Measurements from ENCODE around the gene EDEM1. TPM values are rescaled to one million over a fixed set of nuclear protein-coding genes. Genes with fewer than 3 reads are reported as not detected.

EDEM1 gene
- total RNA-seq, 1 donor from 2014 or later, result 62.7 TPM

DNA sequence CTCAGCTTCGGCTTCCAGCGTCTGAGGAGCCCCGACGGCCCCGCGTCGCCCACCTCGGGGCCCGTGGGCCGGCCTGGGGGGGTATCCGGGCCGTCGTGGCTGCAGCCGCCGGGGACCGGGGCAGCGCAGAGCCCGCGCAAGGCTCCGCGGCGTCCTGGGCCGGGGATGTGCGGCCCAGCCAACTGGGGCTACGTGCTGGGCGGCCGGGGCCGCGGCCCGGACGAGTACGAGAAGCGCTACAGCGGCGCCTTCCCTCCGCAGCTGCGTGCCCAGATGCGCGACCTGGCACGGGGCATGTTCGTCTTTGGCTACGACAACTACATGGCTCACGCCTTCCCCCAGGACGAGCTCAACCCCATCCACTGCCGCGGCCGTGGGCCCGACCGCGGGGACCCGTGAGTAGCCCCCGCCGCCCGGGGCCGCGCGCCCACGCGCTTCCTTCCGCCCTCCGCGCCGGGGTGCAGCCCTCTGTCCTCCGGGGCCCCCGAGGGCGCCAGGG lies 462 bp downstream of the EDEM1 start:
- no peak for FAIRE-seq
- H3K4me1 Mint-ChIP-seq (ENCODE audit: low read depth, unreplicated experiment), result peaks cover 17% of the 10 kb centered on the region
- peaks cover 23% of the 10 kb centered on the region for H3K4me1 ChIP-seq (ENCODE audit: insufficient read depth, low read length)
- peaks cover 24% of the 10 kb centered on the region for H4K20me1 ChIP-seq (ENCODE audit: insufficient read depth, low read length)
- peak overlapping the region; percentile 96 for H3K4me3 Mint-ChIP-seq (ENCODE audit: unreplicated experiment)
- peak overlapping the region; percentile 86 for H3K27ac ChIP-seq (ENCODE audit: low read depth, low read length)
- no peaks in the 10 kb centered on the region for H3K9me3 ChIP-seq (ENCODE audit: insufficient read depth, low read depth, low read length)
- H3K79me2 ChIP-seq (ENCODE audit: insufficient read depth, low read length), result peaks cover 54% of the 10 kb centered on the region
- no peak for DNase-seq (ENCODE audit: low read depth)
- peak overlapping the region; percentile 92 for H3K4me2 ChIP-seq (ENCODE audit: low read length)
- H3K9me3 Mint-ChIP-seq (ENCODE audit: unreplicated experiment), result peaks cover 2% of the 10 kb centered on the region
- peak overlapping the region; percentile 94 for H3K9ac ChIP-seq (ENCODE audit: low read length)
- no peak for TF ChIP-seq EZH2 (IDR thresholded peaks at IDR 0.05; ENCODE audit: insufficient read depth, low read length)
- TF ChIP-seq, protein P1, sequence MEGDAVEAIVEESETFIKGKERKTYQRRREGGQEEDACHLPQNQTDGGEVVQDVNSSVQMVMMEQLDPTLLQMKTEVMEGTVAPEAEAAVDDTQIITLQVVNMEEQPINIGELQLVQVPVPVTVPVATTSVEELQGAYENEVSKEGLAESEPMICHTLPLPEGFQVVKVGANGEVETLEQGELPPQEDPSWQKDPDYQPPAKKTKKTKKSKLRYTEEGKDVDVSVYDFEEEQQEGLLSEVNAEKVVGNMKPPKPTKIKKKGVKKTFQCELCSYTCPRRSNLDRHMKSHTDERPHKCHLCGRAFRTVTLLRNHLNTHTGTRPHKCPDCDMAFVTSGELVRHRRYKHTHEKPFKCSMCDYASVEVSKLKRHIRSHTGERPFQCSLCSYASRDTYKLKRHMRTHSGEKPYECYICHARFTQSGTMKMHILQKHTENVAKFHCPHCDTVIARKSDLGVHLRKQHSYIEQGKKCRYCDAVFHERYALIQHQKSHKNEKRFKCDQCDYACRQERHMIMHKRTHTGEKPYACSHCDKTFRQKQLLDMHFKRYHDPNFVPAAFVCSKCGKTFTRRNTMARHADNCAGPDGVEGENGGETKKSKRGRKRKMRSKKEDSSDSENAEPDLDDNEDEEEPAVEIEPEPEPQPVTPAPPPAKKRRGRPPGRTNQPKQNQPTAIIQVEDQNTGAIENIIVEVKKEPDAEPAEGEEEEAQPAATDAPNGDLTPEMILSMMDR (IDR thresholded peaks at IDR 0.05; ENCODE audit: insufficient read depth, low read depth, low read length), result no peak
- no peaks in the 10 kb centered on the region for H3K27me3 ChIP-seq (ENCODE audit: insufficient read depth, low read length)
- no peaks in the 10 kb centered on the region for H3K36me3 ChIP-seq (ENCODE audit: insufficient read depth, low read length)
- peaks cover 8% of the 10 kb centered on the region for H3K36me3 Mint-ChIP-seq (ENCODE audit: low read depth, unreplicated experiment)
- peak overlapping the region; percentile 78 for H3K4me3 ChIP-seq (ENCODE audit: insufficient read depth, low read depth, low read length)
- H3K27me3 Mint-ChIP-seq (ENCODE audit: low read depth, unreplicated experiment), result no peaks in the 10 kb centered on the region
- H3K27ac Mint-ChIP-seq (ENCODE audit: unreplicated experiment), result no peak overlapping the region
- peak overlapping the region; percentile 77 for H2AFZ ChIP-seq (ENCODE audit: low read depth, low read length)

DNA sequence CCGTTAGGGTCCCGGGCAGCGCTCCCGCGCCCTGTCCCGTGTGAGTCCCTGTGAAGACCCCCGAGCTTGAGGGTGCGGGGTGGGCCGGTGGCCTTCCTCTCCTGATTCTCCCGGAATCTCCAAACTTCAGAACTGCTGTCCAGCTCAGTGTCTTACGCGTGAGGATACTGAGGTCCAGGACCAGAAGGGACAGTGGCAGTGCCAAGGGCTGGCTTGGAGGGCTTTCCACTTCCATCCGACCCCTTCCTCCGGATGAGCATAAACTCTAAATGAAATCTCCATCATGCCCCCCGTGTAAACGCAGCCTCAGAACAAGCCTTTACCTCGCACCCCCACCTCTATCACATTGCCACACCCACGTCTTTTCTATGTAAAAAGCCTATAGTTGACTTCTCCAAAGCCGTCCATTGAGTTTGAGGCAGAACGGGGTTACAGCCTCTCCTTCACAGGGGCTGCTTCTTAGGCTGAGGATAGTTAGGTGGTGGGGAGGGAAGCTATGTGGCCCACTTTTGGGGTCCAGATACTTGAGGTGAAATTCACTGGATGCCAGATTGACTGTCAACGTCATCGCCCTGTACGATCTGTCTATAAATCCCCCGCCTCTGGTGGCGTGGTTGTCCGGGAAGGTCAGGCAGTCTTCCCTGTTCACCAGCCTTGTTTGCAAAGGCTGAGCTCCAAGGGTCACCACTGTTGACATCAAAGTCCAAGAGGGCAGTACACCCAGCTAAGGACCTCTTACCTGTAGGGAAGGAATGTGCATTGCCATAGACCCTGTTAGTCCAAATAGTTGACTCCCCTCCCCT lies 1.1 kb downstream of the EDEM1 start:
- peak overlapping the region; percentile 96 for H3K4me3 Mint-ChIP-seq (ENCODE audit: unreplicated experiment)
- no peaks in the 10 kb centered on the region for H3K36me3 ChIP-seq (ENCODE audit: insufficient read depth, low read length)
- DNase-seq (ENCODE audit: low read depth), result no peak
- peaks cover 8% of the 10 kb centered on the region for H3K36me3 Mint-ChIP-seq (ENCODE audit: low read depth, unreplicated experiment)
- FAIRE-seq, result no peak
- H3K9ac ChIP-seq (ENCODE audit: low read length), result peak overlapping the region; percentile 94
- H3K79me2 ChIP-seq (ENCODE audit: insufficient read depth, low read length), result peaks cover 59% of the 10 kb centered on the region
- no peaks in the 10 kb centered on the region for H3K9me3 ChIP-seq (ENCODE audit: insufficient read depth, low read depth, low read length)
- peak overlapping the region; percentile 93 for H3K27ac Mint-ChIP-seq (ENCODE audit: unreplicated experiment)
- peak overlapping the region; percentile 86 for H3K27ac ChIP-seq (ENCODE audit: low read depth, low read length)
- H3K4me1 Mint-ChIP-seq (ENCODE audit: low read depth, unreplicated experiment), result peaks cover 17% of the 10 kb centered on the region
- no peak for TF ChIP-seq EZH2 (IDR thresholded peaks at IDR 0.05; ENCODE audit: insufficient read depth, low read length)
- TF ChIP-seq, protein P1 (IDR thresholded peaks at IDR 0.05; ENCODE audit: insufficient read depth, low read depth, low read length), result no peak
- peaks cover 2% of the 10 kb centered on the region for H3K9me3 Mint-ChIP-seq (ENCODE audit: unreplicated experiment)
- peak overlapping the region; percentile 77 for H2AFZ ChIP-seq (ENCODE audit: low read depth, low read length)
- peak overlapping the region; percentile 92 for H3K4me2 ChIP-seq (ENCODE audit: low read length)
- no peaks in the 10 kb centered on the region for H3K27me3 Mint-ChIP-seq (ENCODE audit: low read depth, unreplicated experiment)
- H3K27me3 ChIP-seq (ENCODE audit: insufficient read depth, low read length), result no peaks in the 10 kb centered on the region
- peaks cover 23% of the 10 kb centered on the region for H3K4me1 ChIP-seq (ENCODE audit: insufficient read depth, low read length)
- H3K4me3 ChIP-seq (ENCODE audit: insufficient read depth, low read depth, low read length), result peak overlapping the region; percentile 78
- H4K20me1 ChIP-seq (ENCODE audit: insufficient read depth, low read length), result peaks cover 27% of the 10 kb centered on the region
